Vagina (tissue), 2 donors: Measurements from ENCODE around the gene TSPAN33.

ENCODE experiments used
- POLR2A ChIP-seq, 2 donors: fragments of 450-650 bp; IDR thresholded peaks; one replicate each; pipeline ENCODE4 v1.6.1; 2017; ENCODE audit warnings: antibody characterized with exemption in 2 of 2, mild to moderate bottlenecking in 2 of 2, moderate library complexity in 2 of 2
- POLR2AphosphoS5 ChIP-seq, 2 donors: sonication (generic); formaldehyde crosslinking; IDR thresholded peaks; one replicate each; pipeline ENCODE4 v1.9.0; 2017; ENCODE audit warnings: antibody characterized with exemption in 2 of 2, mild to moderate bottlenecking in 2 of 2, low read depth in 1 of 2; ENCODE audit not compliant: insufficient read depth in 1 of 2
- TF ChIP-seq, protein P1 (sequence below), 3 experiments: fragments of 450-650 bp in 2 of 3; fragments of 200-600 bp in 1 of 3; sonication (generic) in 1 of 3; IDR thresholded peaks; one replicate each; pipeline ENCODE4 v1.5.1; 2017 to 2019; ENCODE audit warnings: antibody characterized with exemption in 3 of 3, mild to moderate bottlenecking in 2 of 3, moderate library complexity in 2 of 3

DNA sequence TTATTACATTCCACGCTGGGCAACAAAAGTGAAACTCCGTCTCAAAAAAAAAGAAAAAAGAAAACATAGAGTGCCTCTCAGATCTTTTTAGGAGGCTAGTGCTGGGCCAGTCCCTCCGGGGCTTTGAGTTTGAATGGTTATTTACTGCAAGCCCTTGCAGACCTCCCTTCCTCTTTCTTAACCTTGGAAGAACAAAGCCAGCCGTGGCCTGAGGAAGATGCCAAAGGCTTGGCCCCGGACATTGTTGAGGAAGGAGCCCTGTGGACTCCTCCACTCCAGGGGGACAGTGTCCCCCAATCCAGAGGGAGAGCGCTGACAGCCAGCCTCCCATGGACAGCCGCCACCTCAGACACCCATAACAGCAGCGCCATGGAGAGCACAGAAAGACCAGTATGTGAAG is 5.0 kb downstream of the TSPAN33 start:
- no peak for TF ChIP-seq POLR2AphosphoS5 (IDR thresholded peaks at IDR 0.05; ENCODE audit: insufficient read depth in 1 of 2, low read depth in 1 of 2)
- TF ChIP-seq, protein P1, sequence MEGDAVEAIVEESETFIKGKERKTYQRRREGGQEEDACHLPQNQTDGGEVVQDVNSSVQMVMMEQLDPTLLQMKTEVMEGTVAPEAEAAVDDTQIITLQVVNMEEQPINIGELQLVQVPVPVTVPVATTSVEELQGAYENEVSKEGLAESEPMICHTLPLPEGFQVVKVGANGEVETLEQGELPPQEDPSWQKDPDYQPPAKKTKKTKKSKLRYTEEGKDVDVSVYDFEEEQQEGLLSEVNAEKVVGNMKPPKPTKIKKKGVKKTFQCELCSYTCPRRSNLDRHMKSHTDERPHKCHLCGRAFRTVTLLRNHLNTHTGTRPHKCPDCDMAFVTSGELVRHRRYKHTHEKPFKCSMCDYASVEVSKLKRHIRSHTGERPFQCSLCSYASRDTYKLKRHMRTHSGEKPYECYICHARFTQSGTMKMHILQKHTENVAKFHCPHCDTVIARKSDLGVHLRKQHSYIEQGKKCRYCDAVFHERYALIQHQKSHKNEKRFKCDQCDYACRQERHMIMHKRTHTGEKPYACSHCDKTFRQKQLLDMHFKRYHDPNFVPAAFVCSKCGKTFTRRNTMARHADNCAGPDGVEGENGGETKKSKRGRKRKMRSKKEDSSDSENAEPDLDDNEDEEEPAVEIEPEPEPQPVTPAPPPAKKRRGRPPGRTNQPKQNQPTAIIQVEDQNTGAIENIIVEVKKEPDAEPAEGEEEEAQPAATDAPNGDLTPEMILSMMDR (IDR thresholded peaks at IDR 0.05): no peak
- no peak for TF ChIP-seq POLR2A (IDR thresholded peaks at IDR 0.05)
